ENCODE results near the gene NHERF2. TPM values are rescaled to one million over a fixed set of nuclear protein-coding genes. Genes with fewer than 3 reads are reported as not detected.

NHERF2 gene
- polyA plus RNA-seq, 2 of the 4 experiments (the other 2 are of a cell fraction) = 32.3 to 35.0 TPM

DNA sequence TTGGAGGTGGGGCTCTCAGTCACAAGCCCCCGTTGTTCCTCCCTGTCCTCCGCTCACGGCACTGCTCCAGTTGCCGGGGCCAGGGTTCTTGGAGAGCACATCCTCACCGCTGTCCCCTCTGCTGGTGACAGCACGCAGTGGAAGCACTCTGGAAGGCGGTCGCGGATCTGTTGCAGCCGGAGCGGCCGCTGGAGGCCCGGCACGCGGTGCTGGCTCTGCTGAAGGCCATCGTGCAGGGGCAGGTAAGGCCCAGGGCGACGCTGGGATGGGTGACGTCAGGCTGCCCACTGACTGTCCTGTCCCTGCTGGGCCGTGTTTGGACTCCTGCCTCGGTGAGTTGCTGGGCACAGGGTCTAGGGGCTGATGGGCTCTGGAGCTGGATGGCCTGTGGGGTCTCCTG lies 26.5 kb downstream of the NHERF2 start:
- 90% methylated on average over 20 of the region's 21 CpGs for WGBS (ENCODE audit: missing lambda C conversion rate)
- Histone ChIP-seq H3K4me3 (no peak overlapping the region), H3K4me1 (peaks cover 8% of the 10 kb centered on the region), H3K27ac (no peak overlapping the region), H3K9me3 (no peaks in the 10 kb centered on the region), H3K4me2 (no peak overlapping the region)
- CTCF ChIA-PET = interaction anchor here (0.6 to 1.1 kb wide), 3 partner anchors 10 to 87 kb away, joined by 3 to 4 read pairs (median 3); no protein-coding TSS in a partner anchor
- FAIRE-seq (no peak), DNase-seq (ENCODE audit: low read depth in 1 of 2, low spot score in 1 of 2) (no peak), ATAC-seq (no peak)
- no peak for TF ChIP-seq BHLHE40 (IDR thresholded peaks at IDR 0.05; ENCODE audit: low read depth, low read length)
- TF ChIP-seq FOSB (CRISPR knock-in tag; IDR thresholded peaks at IDR 0.05) = no peak
- TF ChIP-seq TFCP2L1 (CRISPR knock-in tag; IDR thresholded peaks at IDR 0.05) = no peak
- TF ChIP-seq, protein P1, sequence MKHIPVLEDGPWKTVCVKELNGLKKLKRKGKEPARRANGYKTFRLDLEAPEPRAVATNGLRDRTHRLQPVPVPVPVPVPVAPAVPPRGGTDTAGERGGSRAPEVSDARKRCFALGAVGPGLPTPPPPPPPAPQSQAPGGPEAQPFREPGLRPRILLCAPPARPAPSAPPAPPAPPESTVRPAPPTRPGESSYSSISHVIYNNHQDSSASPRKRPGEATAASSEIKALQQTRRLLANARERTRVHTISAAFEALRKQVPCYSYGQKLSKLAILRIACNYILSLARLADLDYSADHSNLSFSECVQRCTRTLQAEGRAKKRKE (CRISPR knock-in tag; IDR thresholded peaks at IDR 0.05; ENCODE audit: low read depth) = no peak
- TF ChIP-seq ESRRA (IDR thresholded peaks at IDR 0.05; ENCODE audit: borderline replicate concordance, low read length) = no peak
- TF ChIP-seq NPAS2 (CRISPR knock-in tag; IDR thresholded peaks at IDR 0.05; ENCODE audit: borderline replicate concordance) = no peak
- TF ChIP-seq, protein P2, sequence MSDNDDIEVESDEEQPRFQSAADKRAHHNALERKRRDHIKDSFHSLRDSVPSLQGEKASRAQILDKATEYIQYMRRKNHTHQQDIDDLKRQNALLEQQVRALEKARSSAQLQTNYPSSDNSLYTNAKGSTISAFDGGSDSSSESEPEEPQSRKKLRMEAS (IDR thresholded peaks at IDR 0.05) = no peak
- TF ChIP-seq KDM1A (IDR thresholded peaks at IDR 0.05; ENCODE audit: low read depth) = no peak
- no peak for TF ChIP-seq POLR2A (IDR thresholded peaks at IDR 0.05; ENCODE audit: low read length)
- TF ChIP-seq JUN (IDR thresholded peaks at IDR 0.05) = no peak
- TF ChIP-seq, protein P3, sequence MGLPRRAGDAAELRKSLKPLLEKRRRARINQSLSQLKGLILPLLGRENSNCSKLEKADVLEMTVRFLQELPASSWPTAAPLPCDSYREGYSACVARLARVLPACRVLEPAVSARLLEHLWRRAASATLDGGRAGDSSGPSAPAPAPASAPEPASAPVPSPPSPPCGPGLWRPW (IDR thresholded peaks at IDR 0.05) = no peak
- TF ChIP-seq, protein P4, sequence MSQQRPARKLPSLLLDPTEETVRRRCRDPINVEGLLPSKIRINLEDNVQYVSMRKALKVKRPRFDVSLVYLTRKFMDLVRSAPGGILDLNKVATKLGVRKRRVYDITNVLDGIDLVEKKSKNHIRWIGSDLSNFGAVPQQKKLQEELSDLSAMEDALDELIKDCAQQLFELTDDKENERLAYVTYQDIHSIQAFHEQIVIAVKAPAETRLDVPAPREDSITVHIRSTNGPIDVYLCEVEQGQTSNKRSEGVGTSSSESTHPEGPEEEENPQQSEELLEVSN (IDR thresholded peaks at IDR 0.05; ENCODE audit: borderline replicate concordance, low read depth) = no peak
- no peak for TF ChIP-seq NFE2L2 (conservative IDR thresholded peaks at IDR 0.05; ENCODE audit: low read length)
- no peak for TF ChIP-seq HDAC2 (IDR thresholded peaks at IDR 0.05)
- TF ChIP-seq, protein P5, sequence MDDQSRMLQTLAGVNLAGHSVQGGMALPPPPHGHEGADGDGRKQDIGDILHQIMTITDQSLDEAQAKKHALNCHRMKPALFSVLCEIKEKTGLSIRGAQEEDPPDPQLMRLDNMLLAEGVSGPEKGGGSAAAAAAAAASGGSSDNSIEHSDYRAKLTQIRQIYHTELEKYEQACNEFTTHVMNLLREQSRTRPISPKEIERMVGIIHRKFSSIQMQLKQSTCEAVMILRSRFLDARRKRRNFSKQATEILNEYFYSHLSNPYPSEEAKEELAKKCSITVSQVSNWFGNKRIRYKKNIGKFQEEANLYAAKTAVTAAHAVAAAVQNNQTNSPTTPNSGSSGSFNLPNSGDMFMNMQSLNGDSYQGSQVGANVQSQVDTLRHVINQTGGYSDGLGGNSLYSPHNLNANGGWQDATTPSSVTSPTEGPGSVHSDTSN (IDR thresholded peaks at IDR 0.05) = no peak
- POLR2A ChIA-PET = no interaction called here

DNA sequence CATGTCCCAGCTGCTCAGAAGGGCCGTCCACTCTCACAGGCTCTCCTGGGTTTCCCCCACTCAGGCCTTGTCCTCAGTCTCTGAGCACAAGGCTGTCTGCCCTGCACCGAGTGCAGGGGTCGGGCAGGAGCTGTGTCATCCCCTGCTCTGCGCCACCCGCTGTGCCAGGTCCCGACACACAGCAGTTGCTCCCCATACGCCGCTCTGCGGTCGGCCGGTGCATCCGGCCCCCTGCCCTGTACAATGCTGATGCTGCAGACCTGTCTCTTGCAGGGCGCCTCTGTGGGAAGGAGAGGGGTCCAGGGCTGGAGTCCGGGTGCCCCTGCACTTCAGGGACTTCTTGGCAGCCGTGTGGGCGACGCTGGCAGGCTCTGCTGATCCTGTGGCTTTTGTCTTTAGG lies 27.2 kb downstream of the NHERF2 start:
- no peak for DNase-seq (ENCODE audit: low read depth in 1 of 2, low spot score in 1 of 2)
- Histone ChIP-seq H3K4me2 (no peak overlapping the region), H3K4me3 (no peak overlapping the region), H3K9me3 (no peaks in the 10 kb centered on the region), H3K27ac (no peak overlapping the region), H3K4me1 (peaks cover 4% of the 10 kb centered on the region)
- WGBS (ENCODE audit: missing lambda C conversion rate) = 91% methylated on average over 17 of the region's 17 CpGs
- no peak for ATAC-seq
- ChIA-PET POLR2A (no interaction called here), CTCF (interaction anchor here (0.6 to 3.3 kb wide), 5 partner anchors 10 to 87 kb away, joined by 3 to 17 read pairs (median 4); no protein-coding TSS in a partner anchor)
- FAIRE-seq = no peak
- TF ChIP-seq, protein P6, sequence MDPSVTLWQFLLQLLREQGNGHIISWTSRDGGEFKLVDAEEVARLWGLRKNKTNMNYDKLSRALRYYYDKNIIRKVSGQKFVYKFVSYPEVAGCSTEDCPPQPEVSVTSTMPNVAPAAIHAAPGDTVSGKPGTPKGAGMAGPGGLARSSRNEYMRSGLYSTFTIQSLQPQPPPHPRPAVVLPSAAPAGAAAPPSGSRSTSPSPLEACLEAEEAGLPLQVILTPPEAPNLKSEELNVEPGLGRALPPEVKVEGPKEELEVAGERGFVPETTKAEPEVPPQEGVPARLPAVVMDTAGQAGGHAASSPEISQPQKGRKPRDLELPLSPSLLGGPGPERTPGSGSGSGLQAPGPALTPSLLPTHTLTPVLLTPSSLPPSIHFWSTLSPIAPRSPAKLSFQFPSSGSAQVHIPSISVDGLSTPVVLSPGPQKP (IDR thresholded peaks at IDR 0.05; ENCODE audit: low read depth, low read length) = no peak
- TF ChIP-seq FOSL2 (IDR thresholded peaks at IDR 0.05) = no peak
- no peak for TF ChIP-seq FOSL2 (CRISPR knock-in tag; IDR thresholded peaks at IDR 0.05)

DNA sequence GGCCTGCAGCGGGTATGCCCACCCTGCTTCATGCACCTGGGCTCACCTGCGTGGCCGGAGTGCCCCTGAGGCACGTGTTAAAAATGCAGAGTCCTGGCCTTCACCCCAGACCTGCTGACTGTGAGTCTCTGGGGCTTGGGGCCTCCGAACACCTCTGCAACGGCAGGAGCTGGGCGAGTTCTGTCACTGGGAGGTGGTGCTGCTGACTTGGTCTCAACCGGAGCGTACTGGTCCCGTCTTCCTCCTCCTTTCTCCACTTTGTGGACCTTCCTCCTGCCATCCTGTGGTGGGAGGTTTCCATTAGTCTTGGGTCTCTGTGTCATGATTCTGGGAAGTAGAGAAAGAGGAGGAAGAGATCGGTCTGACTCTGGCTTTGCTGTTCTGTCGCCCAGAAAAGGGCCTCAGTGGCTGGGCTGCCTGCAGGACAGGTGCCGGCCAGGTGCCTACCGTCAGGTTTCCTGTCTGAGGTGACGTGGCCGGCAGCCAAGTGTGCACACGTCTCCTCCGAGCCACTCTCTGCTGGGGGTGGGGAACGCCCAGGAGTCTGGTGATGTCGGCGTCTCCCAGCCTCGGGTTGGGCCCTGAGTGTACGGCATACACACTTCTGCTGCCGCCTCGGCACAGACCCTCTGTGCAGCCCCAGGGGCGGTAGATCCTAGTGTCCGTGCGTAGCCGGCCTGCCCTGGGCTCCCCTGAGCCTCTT lies 28.0 kb downstream of the NHERF2 start:
- no peak for ATAC-seq
- Histone ChIP-seq H3K27ac (no peak overlapping the region), H3K9me3 (no peaks in the 10 kb centered on the region), H3K4me1 (no peaks in the 10 kb centered on the region), H3K4me2 (no peak overlapping the region), H3K4me3 (no peak overlapping the region)
- no peak for DNase-seq (ENCODE audit: low read depth in 1 of 2, low spot score in 1 of 2)
- CTCF ChIA-PET = interaction anchor here (1.1 to 3.3 kb wide), 10 partner anchors 9 to 86 kb away, joined by 3 to 27 read pairs (median 10); no protein-coding TSS in a partner anchor
- 89% methylated on average over 18 of the region's 29 CpGs for WGBS (ENCODE audit: missing lambda C conversion rate)
- POLR2A ChIA-PET = no interaction called here
- FAIRE-seq = no peak
- TF ChIP-seq BHLHE40 (IDR thresholded peaks at IDR 0.05; ENCODE audit: low read depth, low read length) (no peak), HEYL (CRISPR knock-in tag; IDR thresholded peaks at IDR 0.05) (no peak), RFX5 (IDR thresholded peaks at IDR 0.05) (no peak), SMC3 (IDR thresholded peaks at IDR 0.05) (no peak), RARB (CRISPR knock-in tag; IDR thresholded peaks at IDR 0.05) (no peak), RCOR1 (IDR thresholded peaks at IDR 0.05; ENCODE audit: low read depth, low read length) (no peak), MYC (IDR thresholded peaks at IDR 0.05; ENCODE audit: borderline replicate concordance, low read length) (no peak), PHF8 (IDR thresholded peaks at IDR 0.05; ENCODE audit: borderline replicate concordance, low read depth) (no peak), FOSL2 (IDR thresholded peaks at IDR 0.05) (no peak), FOSL2 (CRISPR knock-in tag; IDR thresholded peaks at IDR 0.05) (no peak), HDAC2 (IDR thresholded peaks at IDR 0.05) (no peak), ZNF302 (CRISPR knock-in tag; IDR thresholded peaks at IDR 0.05) (no peak), NFE2L2 (conservative IDR thresholded peaks at IDR 0.05; ENCODE audit: low read length) (no peak), ZFP36 (IDR thresholded peaks at IDR 0.05; ENCODE audit: borderline replicate concordance, partially characterized antibody) (no peak), JUNB (IDR thresholded peaks at IDR 0.05) (no peak), KDM1A (IDR thresholded peaks at IDR 0.05; ENCODE audit: low read depth) (no peak)
- TF ChIP-seq, protein P7, sequence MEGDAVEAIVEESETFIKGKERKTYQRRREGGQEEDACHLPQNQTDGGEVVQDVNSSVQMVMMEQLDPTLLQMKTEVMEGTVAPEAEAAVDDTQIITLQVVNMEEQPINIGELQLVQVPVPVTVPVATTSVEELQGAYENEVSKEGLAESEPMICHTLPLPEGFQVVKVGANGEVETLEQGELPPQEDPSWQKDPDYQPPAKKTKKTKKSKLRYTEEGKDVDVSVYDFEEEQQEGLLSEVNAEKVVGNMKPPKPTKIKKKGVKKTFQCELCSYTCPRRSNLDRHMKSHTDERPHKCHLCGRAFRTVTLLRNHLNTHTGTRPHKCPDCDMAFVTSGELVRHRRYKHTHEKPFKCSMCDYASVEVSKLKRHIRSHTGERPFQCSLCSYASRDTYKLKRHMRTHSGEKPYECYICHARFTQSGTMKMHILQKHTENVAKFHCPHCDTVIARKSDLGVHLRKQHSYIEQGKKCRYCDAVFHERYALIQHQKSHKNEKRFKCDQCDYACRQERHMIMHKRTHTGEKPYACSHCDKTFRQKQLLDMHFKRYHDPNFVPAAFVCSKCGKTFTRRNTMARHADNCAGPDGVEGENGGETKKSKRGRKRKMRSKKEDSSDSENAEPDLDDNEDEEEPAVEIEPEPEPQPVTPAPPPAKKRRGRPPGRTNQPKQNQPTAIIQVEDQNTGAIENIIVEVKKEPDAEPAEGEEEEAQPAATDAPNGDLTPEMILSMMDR (IDR thresholded peaks at IDR 0.05) = no peak
